ENCODE results near the gene MRPS2.

- TF ChIP-seq CTCF (IDR thresholded peaks at IDR 0.05) (no peak), POLR2A (IDR thresholded peaks at IDR 0.05) (no peak)
Measured at GRCh38 chr9:135522931-135523330, 22.4 kb downstream of the MRPS2 start.

All from body of pancreas (tissue), 4 donors.